AG08395 (cell line): ENCODE data around the gene MYL7.
A peak's percentile ranks its signal among the peaks of the same experiment; 100 is the strongest.
"Not testable (repeated sequence)": the region's sequence is repeated elsewhere in the genome, so short reads cannot be mapped to it uniquely, and the experiment has no call there.

Experiments
- DNase-seq: peaks from one replicate; pipeline ENCODE4 v3.0.0; 2012; ENCODE audit warnings: mixed read lengths, low spot score

MYL7 gene

GRCh38 chr7:44131173-44132029, 9.7 kb downstream of the MYL7 start:
- DNase-seq: no peak

DNA sequence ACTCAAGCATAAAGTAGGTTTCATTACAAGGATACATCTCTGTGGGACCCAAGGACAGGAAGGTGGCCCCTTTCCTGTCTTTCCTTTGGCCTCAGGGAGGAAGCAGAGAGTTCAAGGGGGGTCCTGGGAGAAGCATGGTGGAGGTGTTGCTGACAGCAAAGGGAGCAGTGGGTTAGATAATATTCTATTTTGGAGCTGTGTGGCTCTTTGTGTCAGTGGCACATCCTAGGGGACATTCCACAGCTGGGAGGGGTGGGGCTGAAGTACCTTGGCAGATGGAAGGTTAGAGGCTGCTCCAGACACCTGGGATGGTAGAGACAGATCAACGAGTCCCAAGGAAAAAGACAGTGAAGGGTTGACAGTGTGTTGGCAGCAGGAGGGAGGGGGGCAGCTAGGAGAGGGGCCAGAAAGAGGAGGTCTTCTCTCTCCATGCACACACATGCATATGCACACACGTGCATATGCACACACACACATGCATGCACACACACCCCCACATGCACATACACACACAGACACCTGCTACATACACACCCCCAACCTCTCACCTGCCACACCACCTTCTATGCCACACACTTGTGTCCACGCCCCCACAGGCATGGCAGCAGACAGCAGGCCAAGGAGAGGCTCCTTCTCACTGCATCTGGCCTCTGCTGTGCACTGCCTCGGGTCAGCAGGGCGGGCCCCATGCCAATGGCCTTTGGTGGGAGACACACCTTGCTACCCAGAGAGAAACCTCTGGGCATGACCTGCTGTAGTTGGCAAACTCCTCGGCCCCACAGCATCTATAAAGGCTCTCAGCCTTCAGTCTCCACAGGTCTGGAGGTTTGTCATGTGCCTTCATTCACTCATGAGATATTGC, 12.2 kb downstream of the MYL7 start:
- DNase-seq: no peak

DNA sequence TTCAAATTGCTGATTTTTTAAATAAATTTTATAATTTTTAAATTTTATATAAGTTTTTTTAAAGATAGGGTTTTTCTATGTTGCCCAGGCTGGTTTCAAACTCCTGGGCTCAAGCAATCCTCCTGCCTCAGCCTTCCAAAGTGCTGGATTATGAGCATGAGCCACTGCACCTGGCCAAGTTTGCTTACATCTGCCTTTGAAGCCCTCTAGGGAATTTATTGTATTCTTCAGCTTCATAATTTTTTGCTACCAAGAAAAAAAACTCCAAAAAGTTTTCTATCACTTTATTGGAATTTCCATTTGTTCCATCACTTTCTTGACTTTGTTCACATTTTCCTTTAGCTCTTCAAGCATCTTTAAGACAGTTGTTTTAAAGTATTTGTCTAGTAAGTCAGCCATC, 14.0 kb downstream of the MYL7 start:
- DNase-seq: no peak

- DNase-seq: not testable (repeated sequence)
Observed at GRCh38 chr7:44126574-44126973, 14.6 kb downstream of the MYL7 start.

GRCh38 chr7:44124822-44125202, 16.3 kb downstream of the MYL7 start:
- DNase-seq: no peak

DNA sequence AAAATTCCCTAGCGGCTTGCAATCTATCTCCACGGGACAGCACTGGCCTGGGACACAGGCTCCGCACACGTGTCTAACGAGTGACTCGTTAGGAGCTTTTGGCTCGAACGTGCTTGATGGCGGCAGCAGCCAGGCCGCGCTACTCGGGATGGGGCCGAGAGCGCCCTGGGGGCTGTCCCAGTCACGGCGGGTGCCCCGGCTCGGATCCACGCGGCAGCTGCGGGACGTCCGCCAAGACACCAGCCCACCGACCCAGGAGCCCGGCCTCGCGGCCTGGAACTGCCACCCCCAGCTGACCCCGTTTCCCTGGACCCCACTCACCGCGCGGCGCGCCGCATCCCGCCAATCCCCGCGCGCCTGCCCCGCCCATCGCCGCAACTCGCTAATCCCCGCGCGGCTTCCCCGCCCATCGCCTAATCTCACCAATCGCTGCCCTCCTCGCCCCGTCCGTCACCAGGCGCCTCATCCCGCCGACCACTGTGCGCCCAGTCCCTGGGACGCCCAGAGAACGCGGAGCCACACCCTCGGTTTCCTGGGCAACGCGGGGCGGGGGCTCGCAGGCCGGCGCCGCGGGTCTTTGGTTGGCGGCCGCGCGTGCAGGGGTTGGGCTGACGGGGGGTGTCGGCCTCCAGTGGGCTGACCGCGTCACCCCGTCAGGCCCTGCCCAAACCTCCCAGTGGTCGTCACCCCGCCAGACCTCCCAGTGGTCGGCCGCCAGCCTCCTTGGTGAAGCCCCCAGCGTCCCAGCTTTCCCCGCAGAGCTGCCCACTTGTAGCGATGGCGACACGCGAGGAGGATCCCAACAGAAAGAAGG, 17.7 kb downstream of the MYL7 start, which contains the start of gene POLD2:
POLD2 (minus strand) TSS at position 359 of the 814 bp plus-strand sequence. CDS start 1,495 bp downstream, outside the sequence.
- peak; percentile 99 for DNase-seq

GRCh38 chr7:44122529-44122928, 18.6 kb downstream of the MYL7 start:
- DNase-seq: no peak

- no peak for DNase-seq
Observed at GRCh38 chr7:44121761-44122420, 19.2 kb downstream of the MYL7 start.

GRCh38 chr7:44120395-44120794, 20.7 kb downstream of the MYL7 start:
- DNase-seq: no peak

DNA sequence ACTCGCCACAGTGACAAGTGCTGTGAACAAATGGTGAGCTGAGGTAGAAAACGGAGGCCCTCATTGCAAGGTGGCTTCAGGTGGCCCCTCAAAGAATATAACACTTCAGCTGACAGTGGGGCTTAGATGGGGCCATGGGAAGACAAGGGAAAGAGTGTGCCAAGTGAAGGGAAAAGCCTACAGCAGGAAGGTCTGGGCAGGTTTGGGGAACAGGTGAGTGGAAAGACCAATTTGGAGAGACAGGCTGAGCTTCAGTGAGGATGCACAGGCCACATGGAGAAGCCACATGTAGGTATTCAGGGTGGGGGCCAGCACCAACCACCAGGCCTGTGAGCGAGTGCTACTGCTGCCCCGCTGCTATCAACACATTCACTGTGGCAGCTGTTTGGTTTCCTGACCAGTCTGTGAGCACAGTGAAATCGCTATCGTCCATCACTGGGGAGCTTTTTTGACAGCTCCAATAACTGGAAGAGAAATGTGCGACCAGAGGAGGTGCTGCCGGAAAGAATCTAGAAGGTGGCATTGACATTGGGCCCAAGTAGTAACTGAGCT, 21.2 kb downstream of the MYL7 start:
- DNase-seq: no peak

DNA sequence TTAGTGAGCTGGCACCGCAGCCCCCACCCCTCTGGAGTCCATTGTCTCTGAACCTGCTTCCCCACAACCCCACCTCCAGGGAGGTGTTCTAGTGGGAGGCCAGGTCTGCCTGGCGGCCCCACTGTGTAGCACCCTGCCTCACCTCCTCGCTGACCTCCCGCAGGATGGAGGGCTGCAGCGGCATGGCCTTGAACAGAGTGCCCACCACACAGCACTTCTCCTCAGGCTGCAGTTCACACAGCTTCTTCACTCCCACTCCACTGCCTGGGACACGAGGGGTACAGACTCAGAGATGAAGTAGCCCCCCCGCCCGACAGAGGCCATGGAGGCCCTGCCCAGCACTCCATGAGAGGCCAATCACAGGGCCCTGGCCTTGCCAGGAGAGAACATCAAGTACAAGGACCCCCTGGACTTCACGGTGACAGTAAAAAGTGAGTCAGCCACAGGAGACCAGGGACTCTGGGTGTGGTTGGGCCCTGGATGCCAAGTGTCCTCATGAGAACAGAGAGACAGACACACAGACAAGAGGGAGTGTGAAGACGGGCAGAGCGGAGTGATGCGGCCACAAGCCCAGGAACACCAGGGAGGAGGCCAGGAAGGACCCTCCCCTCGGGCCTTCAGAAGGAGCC, 23.2 kb downstream of the MYL7 start:
- no peak for DNase-seq

DNA sequence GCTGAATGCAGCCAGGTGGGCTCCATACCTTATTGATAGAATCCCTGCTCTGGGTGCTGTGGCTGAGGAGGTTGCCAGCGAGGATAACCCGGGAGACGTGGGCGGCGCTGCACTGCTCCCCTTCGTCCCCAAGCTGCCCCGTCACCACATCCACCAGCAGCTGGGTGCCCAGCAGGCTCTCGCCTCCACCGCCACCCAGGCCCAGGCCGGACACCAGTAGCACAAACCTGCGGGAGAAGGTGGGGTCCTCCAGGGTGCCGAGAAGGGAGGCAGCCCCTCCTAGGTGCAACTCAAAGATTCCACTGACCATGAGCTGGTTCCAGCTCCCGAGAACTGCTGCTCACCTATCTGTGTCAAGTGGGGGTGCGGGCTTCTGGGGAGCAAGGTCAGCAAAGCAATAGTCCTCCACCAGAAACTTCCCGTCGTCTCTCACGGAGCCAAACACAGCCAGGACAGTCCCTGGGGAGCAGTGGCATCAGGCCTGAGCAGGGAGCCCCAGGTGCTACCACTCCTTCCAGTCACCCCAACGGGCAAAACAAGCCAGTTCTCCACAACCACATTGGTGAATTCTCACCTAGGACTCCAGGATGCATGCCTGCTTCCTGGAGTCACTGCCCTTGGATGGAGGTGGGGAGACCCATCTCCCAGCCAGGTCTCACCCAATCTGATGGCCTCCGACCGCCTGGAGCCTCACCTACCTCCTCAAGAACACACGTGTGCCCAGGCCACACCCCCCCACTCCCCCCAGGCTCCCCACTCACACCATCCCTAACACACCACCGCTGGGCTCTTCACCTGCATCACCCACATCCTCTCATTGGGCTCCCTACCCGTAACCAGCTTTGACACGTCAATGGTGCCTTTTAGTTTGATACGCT, 24.1 kb downstream of the MYL7 start:
- DNase-seq: no peak

GRCh38 chr7:44116087-44116788, 24.9 kb downstream of the MYL7 start:
- no peak for DNase-seq

- no peak for DNase-seq
Observed at GRCh38 chr7:44114586-44115310, 26.4 kb downstream of the MYL7 start.

DNA sequence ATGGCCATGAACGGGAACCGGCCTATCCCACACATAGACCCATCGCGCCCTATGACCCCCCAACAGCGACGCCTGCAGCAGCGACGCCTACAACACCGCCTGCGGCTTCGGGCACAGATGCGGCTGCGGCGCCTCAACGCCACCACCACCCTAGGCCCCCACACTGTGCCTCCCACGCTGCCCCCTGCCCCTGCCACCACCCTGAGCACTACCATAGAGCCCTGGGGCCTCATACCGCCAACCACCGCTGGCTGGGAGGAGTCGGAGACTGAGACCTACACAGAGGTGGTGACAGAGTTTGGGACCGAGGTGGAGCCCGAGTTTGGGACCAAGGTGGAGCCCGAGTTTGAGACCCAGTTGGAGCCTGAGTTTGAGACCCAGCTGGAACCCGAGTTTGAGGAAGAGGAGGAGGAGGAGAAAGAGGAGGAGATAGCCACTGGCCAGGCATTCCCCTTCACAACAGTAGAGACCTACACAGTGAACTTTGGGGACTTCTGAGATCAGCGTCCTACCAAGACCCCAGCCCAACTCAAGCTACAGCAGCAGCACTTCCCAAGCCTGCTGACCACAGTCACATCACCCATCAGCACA, 27.3 kb downstream of the MYL7 start:
- DNase-seq: no peak

- no peak for DNase-seq
Observed at GRCh38 chr7:44112997-44113763, 28.0 kb downstream of the MYL7 start.
